ENCODE results near the gene PSMD11. TPM values are rescaled to one million over a fixed set of nuclear protein-coding genes. Genes with fewer than 3 reads are reported as not detected.

Gene PSMD11
- polyA plus RNA-seq, 2 of the 4 experiments (the other 2 are of a cell fraction): 195 to 228 TPM

GRCh38 chr17:32529604-32530003, 85.3 kb downstream of the PSMD11 start:
- ChIA-PET POLR2A (no interaction called here), CTCF (interaction anchor here (0.5 to 0.6 kb wide), 2 partner anchors 68 to 632 kb away, joined by 3 to 4 read pairs; no protein-coding TSS in a partner anchor)
- ATAC-seq (peak in 1 of 2 experiments; percentile 16; a peak in 1 of 6 replicates), FAIRE-seq (no peak), DNase-seq (ENCODE audit: low read depth in 1 of 2, low spot score in 1 of 2) (no peak)
- WGBS (ENCODE audit: missing lambda C conversion rate): 58% methylated on average over 10 of the region's 10 CpGs
- no peaks in the 10 kb centered on the region for H3K9me3 ChIP-seq
- no peak overlapping the region for H3K4me3 ChIP-seq
- H3K27ac ChIP-seq: no peak overlapping the region
- no peaks in the 10 kb centered on the region for H3K4me1 ChIP-seq
- TF ChIP-seq JUN (IDR thresholded peaks at IDR 0.05) (no peak), MAFK (IDR thresholded peaks at IDR 0.05; ENCODE audit: partially characterized antibody) (no peak), SREBF2 (IDR thresholded peaks at IDR 0.05) (no peak), POLR2AphosphoS2 (conservative IDR thresholded peaks at IDR 0.05; ENCODE audit: low read length) (no peak), REST (IDR thresholded peaks at IDR 0.05) (no peak), RARB (CRISPR knock-in tag; IDR thresholded peaks at IDR 0.05) (no peak), EP300 (IDR thresholded peaks at IDR 0.05) (no peak), FOSB (CRISPR knock-in tag; IDR thresholded peaks at IDR 0.05) (no peak), ZSCAN20 (CRISPR knock-in tag; IDR thresholded peaks at IDR 0.05) (no peak), KDM1A (IDR thresholded peaks at IDR 0.05; ENCODE audit: low read depth) (no peak), CTCF (IDR thresholded peaks at IDR 0.05) (no peak), ESRRA (IDR thresholded peaks at IDR 0.05; ENCODE audit: borderline replicate concordance, low read length) (no peak), EHMT2 (IDR thresholded peaks at IDR 0.05; ENCODE audit: low read depth) (no peak), TFCP2L1 (CRISPR knock-in tag; IDR thresholded peaks at IDR 0.05) (no peak), HOXA7 (CRISPR knock-in tag; IDR thresholded peaks at IDR 0.05) (no peak), RNF2 (IDR thresholded peaks at IDR 0.05; ENCODE audit: borderline replicate concordance, low read depth) (no peak), CBX2 (IDR thresholded peaks at IDR 0.05; ENCODE audit: borderline replicate concordance, low read depth) (no peak), FOXS1 (CRISPR knock-in tag; IDR thresholded peaks at IDR 0.05) (no peak)
- TF ChIP-seq, protein P1, sequence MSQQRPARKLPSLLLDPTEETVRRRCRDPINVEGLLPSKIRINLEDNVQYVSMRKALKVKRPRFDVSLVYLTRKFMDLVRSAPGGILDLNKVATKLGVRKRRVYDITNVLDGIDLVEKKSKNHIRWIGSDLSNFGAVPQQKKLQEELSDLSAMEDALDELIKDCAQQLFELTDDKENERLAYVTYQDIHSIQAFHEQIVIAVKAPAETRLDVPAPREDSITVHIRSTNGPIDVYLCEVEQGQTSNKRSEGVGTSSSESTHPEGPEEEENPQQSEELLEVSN (IDR thresholded peaks at IDR 0.05; ENCODE audit: borderline replicate concordance, low read depth): no peak
- H3K4me2 ChIP-seq: no peak overlapping the region

Small RNA genes within 50 kb of the gene (small RNA-seq; reads per million reads assigned to genes)
- gene AC005899.2 (0 reads per million in 6 experiments), gene AC005899.6 (0 reads per million in 6 experiments), gene RF00019 (0 reads per million in 6 experiments)

Other genes starting within 250 kb of the PSMD11 start
- gene RHBDL3, start 178.7 kb upstream of the PSMD11 start, polyA plus RNA-seq (2011; rRNA removed): 2.0 and 3.1 TPM in 2 replicates
- gene RHBDL3, start 178.7 kb upstream of the PSMD11 start, polyA plus RNA-seq (2017; fragmentation: RNase III; extraction: RNeasy Plus Mini Kit Qiagen cat#74134 plus additional on column Dnase treatment): 4.2 to 6.6 TPM (median 5.9 TPM) in 3 replicates
- 36.9 and 49.6 TPM in 2 replicates for gene C17orf75, start 102.3 kb upstream of the PSMD11 start, polyA plus RNA-seq (2011; rRNA removed)
- gene C17orf75, start 102.3 kb upstream of the PSMD11 start, polyA plus RNA-seq (2017; fragmentation: RNase III; extraction: RNeasy Plus Mini Kit Qiagen cat#74134 plus additional on column Dnase treatment): 36.3 to 43.8 TPM (median 38.2 TPM) in 3 replicates
- 292 and 296 TPM in 2 replicates for gene ZNF207, start 94.4 kb upstream of the PSMD11 start, polyA plus RNA-seq (2011; rRNA removed)
- gene ZNF207, start 94.4 kb upstream of the PSMD11 start, polyA plus RNA-seq (2017; fragmentation: RNase III; extraction: RNeasy Plus Mini Kit Qiagen cat#74134 plus additional on column Dnase treatment): 188 to 208 TPM (median 188 TPM) in 3 replicates
- 0.93 and 1.1 TPM in 2 replicates for gene CDK5R1, start 42.5 kb downstream of the PSMD11 start, polyA plus RNA-seq (2011; rRNA removed)
- 2.4 to 3.0 TPM (median 2.8 TPM) in 3 replicates for gene CDK5R1, start 42.5 kb downstream of the PSMD11 start, polyA plus RNA-seq (2017; fragmentation: RNase III; extraction: RNeasy Plus Mini Kit Qiagen cat#74134 plus additional on column Dnase treatment)

Data from A549 (cell line).